Heart left ventricle (tissue), 16 donors: Measurements from ENCODE around the gene UROS. TPM values are rescaled to one million over a fixed set of nuclear protein-coding genes. Genes with fewer than 3 reads are reported as not detected.

Experiments used
- ATAC-seq, 4 donors: fragments of 200-7000 bp; cut with Tn5 transposase; one replicate each; pipeline ENCODE4 v1.9.1; 2020 to 2022; ENCODE audit warnings: moderate library complexity in 4 of 4, mild to moderate bottlenecking in 3 of 4, moderate number of reproducible peaks in 1 of 4
- DNase-seq, 5 donors: peaks; one replicate each; pipeline ENCODE4 v3.0.0-alpha.2; 2020
- H3K27ac ChIP-seq, 12 donors: fragments of 200-600 bp; sonication (generic) in 4 of 12; one replicate each; pipeline versions ENCODE4 v1.5.0 to v1.8.0; 2016 to 2022; ENCODE audit warnings: mild to moderate bottlenecking in 2 of 12
- H3K27me3 ChIP-seq, 9 donors: fragments of 200-600 bp; sonication (generic) in 2 of 9; one replicate each; pipeline versions ENCODE4 v1.5.1 to v1.8.0; 2016 to 2022; ENCODE audit warnings: mild to moderate bottlenecking in 3 of 9
- H3K36me3 ChIP-seq, 9 donors: fragments of 200-600 bp; sonication (generic) in 2 of 9; one replicate each; pipeline versions ENCODE4 v1.5.0 to v1.8.0; 2018 to 2022; ENCODE audit warnings: mild to moderate bottlenecking in 2 of 9
- H3K4me1 ChIP-seq, 12 donors: fragments of 200-600 bp; sonication (generic) in 4 of 12; one replicate each; pipeline versions ENCODE4 v1.5.0 to v1.8.0; 2016 to 2022; ENCODE audit warnings: mild to moderate bottlenecking in 3 of 12
- H3K4me3 ChIP-seq, 12 donors: fragments of 200-600 bp; sonication (generic) in 4 of 12; one replicate each; pipeline versions ENCODE4 v1.5.0 to v1.8.0; 2017 to 2022; ENCODE audit warnings: mild to moderate bottlenecking in 9 of 12, moderate library complexity in 4 of 12
- H3K9me3 ChIP-seq, 12 donors: fragments of 200-600 bp; sonication (generic) in 4 of 12; one replicate each; pipeline versions ENCODE4 v1.5.0 to v1.8.0; 2016 to 2022; ENCODE audit warnings: mild to moderate bottlenecking in 1 of 12
- CTCF ChIP-seq, 12 donors: fragments of 200-600 bp; sonication (generic) in 4 of 12; IDR thresholded peaks; one replicate each; pipeline versions ENCODE4 v1.5.0 to v1.8.0; 2018 to 2022; ENCODE audit warnings: antibody characterized with exemption in 12 of 12, mild to moderate bottlenecking in 5 of 12
- POLR2A ChIP-seq, 2 donors: fragments of 450-650 bp; IDR thresholded peaks; one replicate each; pipeline ENCODE4 v1.6.1; 2017; ENCODE audit warnings: antibody characterized with exemption in 2 of 2, mild to moderate bottlenecking in 2 of 2, moderate library complexity in 2 of 2
- WGBS, 4 donors: extraction: QIAGEN DNeasy Blood & Tissue Kit in 2 of 4; methylation state at CpG; one replicate each; pipeline versions ENCODE4 v1.1.5 to v1.1.7; 2013 to 2018; 5-methylcytosine and 5-hydroxymethylcytosine counted together
- intact Hi-C, 10 donors: fragments of 100-400 bp; cut with DNase I; formaldehyde crosslinking; loops; one replicate each; pipeline versions ENCODE4 v1.11.1 to v1.14.2; 2022
- polyA plus RNA-seq, 2 donors: library from polyadenylated mRNA; stranded (reverse); fragments of 200-250 nt; gene quantifications; one replicate each; pipeline ENCODE4 v1.2.3, GENCODE V29; 2013
- total RNA-seq, 9 donors: library from RNA; depleted of rRNA in 2 of 9; stranded (reverse); fragments of >200 nt in 2 of 9; fragmentation: NEBNext Ultra II Directional in 3 of 9; extraction: Animal tissue kit (Norgen Biotek cat#: 25700) in 3 of 9; gene quantifications; one replicate each; pipeline versions ENCODE4 v1.1.0 to v1.2.4, GENCODE V29; 2016 to 2023
- donor health status: ischemic (EF 13 %, LVEDD 7.1; RV severe dilation, severe dysfunction).
- donor health status: healthy with polysubstance abuse.
- donor health status: DM: no; HTN: yes; CAD: no.
- donor health status: DM: no; HTN: no; CAD: no.
- donor health status: ischemic (EF 25% LVEDD 6.9; RV normal size, moderate dysfunction).
- donor health status: ischemic (EF 25% LVEDD 5.7; RV mildly dilated, moderate dysfunction).
- donor health status: healthy.
- donor health status: DM: yes; HTN: yes; CAD: no.
- donor health status: ischemic (EF 35%, LVEDD 5.7; RV mildly dilated, moderate dysfunction).
- donor health status: nonischemic (EF 11% LVEDD 7.7; RV severe dilation, severe dysfunction).
- donor health status: DM: yes; HTN: yes; CAD: no.
- donor health status: PGD.
- donor health status: ischemic (EF 29% LVEDD 5.4; RV normal size, mild dysfunction).
- donor health status: nonischemic (EF 23%, LVEDD 6.1; RV moderate dilation, normal function).

Gene UROS
- total and polyA plus RNA-seq, 11 donors, result 38.3 to 81.4 (median 68.5) TPM

- Histone ChIP-seq H3K36me3 (peaks cover 0 to 89% (median 78%) of the 10 kb centered on the region in 9 donors), H3K4me3 (no peak overlapping the region), H3K27me3 (no peaks in the 10 kb centered on the region), H3K9me3 (no peaks in the 10 kb centered on the region), H3K27ac (peak overlapping the region in 1 of 12 donors; percentile 6), H3K4me1 (peaks cover 0 to 27% (median 8%) of the 10 kb centered on the region in 12 donors)
- ATAC-seq (no peak), DNase-seq (no peak)
- intact Hi-C loops, result no loop called here
- WGBS, 4 donors, result 84 to 90% (median 86%) methylated on average over 9 of the region's 9 CpGs
- no peak for TF ChIP-seq CTCF (IDR thresholded peaks at IDR 0.05)
- TF ChIP-seq POLR2A (IDR thresholded peaks at IDR 0.05), result no peak
Observed at GRCh38 chr10:125843603-125844329, 20.7 kb upstream of the UROS start.

GRCh38 chr10:125840955-125841354, 17.9 kb upstream of the UROS start:
- DNase-seq (no peak), ATAC-seq (no peak)
- no peak overlapping the region for H3K4me3 ChIP-seq
- peaks cover 0 to 91% (median 81%) of the 10 kb centered on the region in 9 donors for H3K36me3 ChIP-seq
- no peaks in the 10 kb centered on the region for H3K9me3 ChIP-seq
- peaks cover 0 to 19% (median 6%) of the 10 kb centered on the region in 12 donors for H3K4me1 ChIP-seq
- no peak overlapping the region for H3K27ac ChIP-seq
- TF ChIP-seq CTCF (IDR thresholded peaks at IDR 0.05) (no peak), POLR2A (IDR thresholded peaks at IDR 0.05) (no peak)
- no peaks in the 10 kb centered on the region for H3K27me3 ChIP-seq
- intact Hi-C loops, result no loop called here
- 91 to 98% (median 96%) methylated on average over 3 of the region's 3 CpGs for WGBS, 4 donors

GRCh38 chr10:125840406-125840805, 17.3 kb upstream of the UROS start:
- intact Hi-C loops, result no loop called here
- H3K36me3 ChIP-seq, result peaks cover 0 to 92% (median 83%) of the 10 kb centered on the region in 9 donors

More at GRCh38 chr10:125840406-125840805, 17.3 kb upstream of the UROS start:
- TF ChIP-seq CTCF (IDR thresholded peaks at IDR 0.05), result no peak
- no peak for TF ChIP-seq POLR2A (IDR thresholded peaks at IDR 0.05)
- H3K4me1 ChIP-seq, result peaks cover 0 to 17% (median 6%) of the 10 kb centered on the region in 12 donors
- no peaks in the 10 kb centered on the region for H3K27me3 ChIP-seq
- H3K27ac ChIP-seq, result no peak overlapping the region
- 91 to 93% (median 93%) methylated on average over 9 of the region's 9 CpGs for WGBS, 4 donors
- no peak overlapping the region for H3K4me3 ChIP-seq
- no peak for ATAC-seq
- peak in 1 of 5 donors; percentile 55 for DNase-seq
- H3K9me3 ChIP-seq, result no peaks in the 10 kb centered on the region
